GM20000 (cell line): ENCODE measurements around the gene ASXL1.
"Not testable (repeated sequence)": the region's sequence is repeated elsewhere in the genome, so short reads cannot be mapped to it uniquely, and the experiment has no call there.

Source experiments
- DNase-seq: peaks from one replicate; pipeline ENCODE4 v3.0.0; 2012; ENCODE audit warnings: low spot score
- CTCF ChIP-seq: IDR thresholded peaks from 2 replicates; pipeline ENCODE4 v1.5.1; 2012; ENCODE audit warnings: mild to moderate bottlenecking, control low read depth; ENCODE audit errors: extremely low read depth, missing control alignments

The ASXL1 gene

GRCh38 chr20:32465092-32465900 lies 107.2 kb downstream of the ASXL1 start:
- no peak for DNase-seq
- no peak for TF ChIP-seq CTCF

- not testable (repeated sequence) for DNase-seq
These were observed 108.0 kb downstream of the ASXL1 start for GRCh38 chr20:32465901-32466675.

- TF ChIP-seq CTCF: no peak
- DNase-seq: no peak
These were observed 108.8 kb downstream of the ASXL1 start for GRCh38 chr20:32466739-32467505.

GRCh38 chr20:32467506-32468312 lies 109.6 kb downstream of the ASXL1 start:
- no peak for TF ChIP-seq CTCF
- no peak for DNase-seq

GRCh38 chr20:32468313-32468640 lies 110.1 kb downstream of the ASXL1 start:
- TF ChIP-seq CTCF: no peak
- DNase-seq: no peak

- TF ChIP-seq CTCF: no peak
- DNase-seq: no peak
These were observed 110.7 kb downstream of the ASXL1 start for GRCh38 chr20:32468860-32469259.
